Activated CD4-positive, alpha-beta T cell treated with anti-CD3 and anti-CD28 coated beads, Interleukin-2, amount 50 U/mL, for 48 hours (primary cell): Measurements from ENCODE around the gene GET4.
"Not testable (repeated sequence)": the region's sequence is repeated elsewhere in the genome, so short reads cannot be mapped to it uniquely, and the experiment has no call there.

Source experiments
- DNase-seq, 2 experiments: peaks; one replicate each; pipeline ENCODE4 v3.0.0-alpha.2; 2020

GET4 gene

DNA sequence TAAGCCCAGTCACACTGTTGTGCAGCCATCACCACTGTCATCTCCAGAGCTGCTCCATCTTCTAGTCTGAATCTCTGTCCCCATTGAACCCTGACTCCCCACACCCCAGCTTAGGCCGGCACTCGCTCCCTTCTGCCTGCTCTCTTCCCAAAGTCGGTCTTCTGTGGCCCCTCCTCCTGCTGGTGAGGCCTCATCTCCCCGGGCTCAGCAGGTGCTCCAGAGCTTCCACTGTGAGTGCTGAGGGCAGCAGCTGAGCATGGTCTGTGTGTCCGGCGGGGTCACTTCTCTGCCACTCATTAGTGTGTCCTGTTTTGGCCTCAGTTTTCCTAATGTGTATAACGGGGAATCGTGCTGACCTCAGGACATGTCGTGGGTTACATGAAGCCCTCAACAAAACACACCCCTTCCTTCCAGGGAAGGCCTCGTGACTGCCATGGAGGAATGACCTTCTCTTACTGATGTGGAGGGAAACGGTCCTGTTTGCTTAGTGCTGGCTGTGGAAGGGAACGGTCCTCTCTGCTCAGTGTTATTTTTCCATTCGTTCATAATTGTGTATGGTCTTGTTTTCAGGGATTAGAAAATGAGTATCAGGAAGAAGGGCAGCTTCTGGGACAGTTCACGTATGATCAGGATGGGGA is 4.3 kb upstream of the GET4 start:
- no peak for DNase-seq

DNA sequence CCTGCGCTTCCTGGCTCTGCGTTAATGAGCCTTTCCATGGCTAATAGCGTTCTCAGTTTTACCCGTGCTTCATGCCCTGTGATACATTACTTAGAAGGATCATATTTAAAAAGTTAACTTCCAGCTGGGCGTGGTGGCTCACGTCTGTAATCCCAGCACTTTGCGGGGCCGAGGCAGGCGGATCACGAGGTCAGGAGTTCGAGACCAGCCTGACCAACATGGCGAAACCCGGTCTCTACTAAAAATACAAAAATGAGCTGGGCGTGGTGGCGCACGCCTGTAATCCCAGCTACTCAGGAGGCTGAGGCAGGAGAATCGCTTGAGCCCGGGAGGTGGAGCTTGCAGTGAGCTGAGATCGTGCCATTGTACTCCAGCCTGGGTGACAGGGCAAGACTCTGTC is 3.7 kb upstream of the GET4 start:
- DNase-seq = not testable (repeated sequence)

DNA sequence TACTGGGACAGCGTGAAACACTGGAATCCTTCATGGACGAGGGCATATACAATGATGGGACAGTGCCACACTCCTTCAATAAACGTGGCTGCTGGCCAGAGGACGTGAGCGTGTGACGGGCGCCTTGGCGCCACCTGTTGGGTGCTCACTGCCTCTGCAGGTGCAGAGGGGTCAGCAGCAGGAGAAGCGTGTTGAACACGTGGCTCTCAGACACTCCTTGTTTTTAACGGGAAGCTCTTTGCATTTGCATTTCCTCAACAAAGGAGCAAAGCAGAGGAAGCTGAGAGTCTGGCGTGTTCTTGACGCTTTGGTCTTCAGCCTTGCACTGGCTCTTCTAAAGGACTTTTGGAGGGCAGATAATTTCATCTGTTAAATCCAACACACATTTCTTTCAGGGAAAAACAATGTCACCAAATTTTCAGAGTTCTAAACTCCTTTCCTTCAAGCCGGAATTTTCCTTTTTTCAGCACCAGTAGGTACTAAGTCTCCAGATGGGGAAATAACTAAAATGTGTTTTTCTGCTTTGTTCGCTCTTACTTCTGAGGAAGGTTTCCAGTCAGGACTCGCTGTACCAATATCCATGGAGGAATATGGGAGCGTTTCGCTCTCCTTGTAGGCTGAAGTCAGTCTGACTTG is 2.9 kb upstream of the GET4 start:
- DNase-seq = peak; percentile 69 to 76

DNA sequence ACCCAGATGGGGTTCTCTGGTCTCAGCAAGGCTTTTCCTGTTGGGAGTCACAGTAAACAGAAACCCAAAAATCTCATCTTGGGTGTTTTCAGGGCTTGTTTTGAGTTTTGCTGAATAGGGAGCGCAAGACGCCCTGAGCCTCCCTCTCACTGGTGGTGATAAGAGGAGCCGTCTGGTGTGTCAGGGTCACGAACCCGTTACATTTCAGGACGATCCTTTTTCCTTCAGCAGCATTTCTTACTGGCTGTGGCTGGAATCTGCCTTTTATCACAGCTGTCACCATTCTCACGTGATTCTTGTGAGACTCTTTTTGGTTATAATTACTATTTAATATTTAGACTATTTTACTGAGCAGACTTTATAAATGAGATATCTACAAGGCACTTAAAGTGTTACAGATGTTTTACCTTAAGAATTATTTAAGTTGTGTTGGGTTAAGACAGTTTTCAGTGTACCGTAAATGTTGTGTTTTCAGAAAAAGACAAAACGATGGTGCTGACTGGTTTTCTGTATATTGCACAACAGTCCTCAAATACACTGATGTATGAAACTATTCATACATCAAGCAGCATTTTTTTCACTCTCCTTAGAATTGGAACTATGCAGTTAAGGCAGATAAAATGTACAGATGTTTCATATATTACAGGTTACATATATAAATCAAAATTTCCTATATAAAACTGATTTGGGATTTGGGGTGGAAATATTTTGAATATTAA is 2.2 kb upstream of the GET4 start:
- DNase-seq = no peak

DNA sequence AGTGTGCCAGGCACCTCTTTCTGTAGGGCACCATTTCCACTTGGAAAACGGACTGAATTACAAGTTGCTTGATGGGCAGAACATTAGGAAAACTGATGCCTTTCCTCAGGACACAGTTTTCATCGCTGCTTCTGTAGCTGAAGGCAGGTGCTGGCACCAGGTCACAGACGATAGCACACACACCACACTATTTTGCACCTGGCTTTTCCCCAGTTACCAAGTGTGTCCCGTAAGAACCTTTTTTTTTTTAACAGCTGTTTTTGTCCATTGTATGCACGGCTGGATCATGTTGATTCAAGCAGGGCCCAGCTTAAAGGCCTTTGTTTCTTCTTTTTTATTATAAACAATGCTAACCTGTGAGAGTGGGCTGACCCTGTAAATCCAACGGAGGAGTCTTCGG is 1.3 kb upstream of the GET4 start:
- DNase-seq = no peak

DNA sequence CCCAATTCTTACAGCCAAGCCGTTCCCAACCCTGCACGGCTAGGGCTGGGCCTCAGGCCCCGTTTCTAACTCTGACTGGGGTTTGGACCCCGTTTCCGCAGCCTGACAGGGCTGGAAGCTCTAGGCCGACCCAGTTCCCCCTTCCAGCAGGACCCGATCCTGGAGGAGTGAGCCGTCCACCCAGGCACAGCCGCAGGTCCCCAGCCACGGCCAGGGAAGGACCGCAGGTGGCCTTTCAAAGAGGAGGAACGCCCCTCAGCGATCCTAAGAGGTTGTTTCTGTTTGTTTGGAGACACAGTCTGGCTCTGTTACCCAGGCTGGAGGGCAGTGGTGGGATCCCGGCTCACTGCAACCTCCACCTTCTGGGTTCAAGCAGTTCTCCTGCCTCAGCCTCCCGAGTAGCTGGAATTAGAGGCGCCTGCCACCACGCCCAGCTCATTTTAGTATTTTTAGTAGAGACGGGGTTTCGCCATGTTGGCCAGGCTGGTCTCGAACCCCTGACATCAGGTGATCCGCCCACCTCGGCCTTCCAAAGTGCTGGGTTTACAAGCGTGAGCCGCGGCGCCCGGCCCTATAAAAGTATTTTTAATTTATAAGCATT is 778 bp upstream of the GET4 start:
- DNase-seq = no peak

DNA sequence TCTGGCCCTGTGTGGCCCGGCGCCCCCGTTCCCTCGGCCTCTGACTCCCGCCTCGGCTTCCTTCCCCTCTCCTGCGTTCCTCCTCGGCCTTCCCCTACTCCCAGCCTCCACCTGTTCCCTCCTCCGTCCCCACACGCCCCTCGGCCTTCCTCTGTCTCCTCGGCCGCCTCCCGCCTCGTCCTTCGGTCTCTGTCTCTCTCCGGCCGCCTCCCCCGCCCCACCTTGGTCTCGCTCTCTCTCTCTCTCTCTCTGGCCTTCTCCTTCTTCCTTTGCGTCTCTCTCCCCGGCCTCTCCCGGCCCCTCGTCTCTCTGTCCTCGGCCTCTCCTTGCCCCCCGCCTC is 588 bp downstream of the GET4 start:
- DNase-seq = no peak

DNA sequence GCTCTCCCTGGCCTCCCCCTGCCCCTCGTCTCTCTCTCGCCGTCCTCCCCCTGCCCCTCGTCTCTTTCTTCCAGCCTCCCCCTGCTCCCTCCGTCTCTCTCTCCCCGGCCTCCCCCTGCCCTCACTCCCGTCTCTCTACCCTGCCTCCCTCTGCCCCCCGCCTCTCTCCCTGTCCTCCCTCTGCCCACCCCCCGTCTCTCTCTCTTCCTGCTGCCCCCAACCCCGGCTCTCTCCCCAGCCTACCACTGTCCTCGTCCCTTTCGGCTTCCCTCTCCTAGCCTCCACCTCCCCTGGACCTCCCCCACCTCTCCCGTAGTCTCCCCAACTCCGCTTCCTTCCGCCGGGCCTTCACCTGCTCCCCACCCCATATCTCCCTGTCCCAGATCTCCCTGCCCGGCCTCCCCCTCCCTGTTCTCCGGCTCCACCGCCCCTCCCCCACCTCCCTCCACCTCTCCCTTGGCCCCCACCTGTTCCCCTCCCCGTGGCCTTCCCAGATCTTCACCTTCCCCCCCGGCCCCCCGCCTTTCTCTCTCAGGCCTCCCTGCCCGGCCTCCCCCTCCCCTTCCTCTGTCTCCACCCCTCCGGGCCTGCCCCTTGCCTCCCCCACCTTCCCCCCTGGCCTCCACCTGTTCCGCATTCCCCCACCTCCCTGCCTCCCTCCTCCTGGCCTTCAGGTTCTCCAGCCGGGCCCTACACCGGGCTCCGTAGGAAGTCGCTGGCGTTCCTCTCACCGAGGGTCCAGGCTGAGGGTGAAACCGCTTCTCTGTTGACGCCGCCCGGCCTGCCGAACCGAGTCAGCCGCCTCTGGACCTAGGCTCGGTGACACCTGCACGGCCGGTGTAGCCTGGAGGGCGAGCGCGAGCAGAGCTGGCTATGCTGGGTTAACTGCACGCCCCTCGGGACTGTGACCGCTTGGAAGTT is 1.2 kb downstream of the GET4 start:
- DNase-seq = no peak

DNA sequence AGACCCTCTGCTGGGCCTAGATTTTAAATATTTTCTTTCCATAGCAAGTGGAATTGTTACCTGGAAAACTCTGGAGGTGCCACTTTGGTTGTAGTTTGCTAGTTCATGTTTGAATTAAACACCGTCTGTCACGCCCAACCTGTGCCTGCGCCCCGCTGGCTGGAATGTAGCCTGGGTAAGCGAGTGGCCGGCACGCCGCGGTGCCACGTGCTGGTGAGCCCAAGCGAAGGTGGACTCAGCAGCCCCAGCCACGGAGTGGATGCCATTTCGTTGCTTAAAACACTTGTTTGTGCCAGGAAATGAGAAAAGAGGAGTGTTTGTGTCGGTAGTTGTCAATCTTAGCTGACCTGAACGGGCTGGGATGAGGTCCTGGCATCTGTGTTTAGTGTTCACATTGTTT is 2.7 kb downstream of the GET4 start:
- DNase-seq = no peak

DNA sequence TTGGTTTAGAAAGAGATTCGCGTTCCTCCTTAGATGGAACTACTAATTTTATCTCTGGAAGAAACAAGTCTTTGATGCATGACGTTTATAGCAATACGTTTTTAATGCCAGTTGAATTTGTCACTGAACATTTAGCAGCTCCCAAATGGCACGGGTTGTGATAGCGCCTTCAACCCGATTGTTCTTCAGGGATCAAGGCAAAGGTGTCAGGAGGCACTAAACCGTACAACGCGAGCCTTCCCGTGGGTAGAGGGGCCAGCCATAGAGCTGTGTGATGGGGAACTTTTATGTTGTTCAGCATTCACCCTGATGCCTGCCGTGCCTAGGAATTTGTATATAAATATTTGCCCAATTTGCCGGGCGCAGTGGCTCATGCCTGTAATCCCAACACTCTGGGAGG is 3.4 kb downstream of the GET4 start:
- DNase-seq = no peak

DNA sequence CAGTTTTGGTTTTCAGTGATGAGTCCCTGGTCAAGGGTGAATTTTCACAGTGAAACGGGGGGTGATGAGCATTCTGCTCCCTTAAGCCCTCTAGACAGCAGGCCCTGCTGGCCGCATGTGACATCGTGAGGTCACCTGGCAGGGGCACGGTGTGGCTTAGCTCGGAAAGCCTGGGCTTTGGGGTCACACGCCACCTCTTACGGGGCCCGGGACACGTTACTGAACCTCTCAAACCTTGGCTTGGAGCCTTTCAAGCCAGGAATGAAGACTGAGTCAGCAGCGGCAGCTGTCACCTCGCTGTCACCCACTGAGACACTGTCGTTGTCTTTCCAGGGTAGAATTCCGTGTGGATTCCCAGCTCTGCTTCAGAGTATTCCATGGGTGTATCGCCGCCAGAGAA is 4.1 kb downstream of the GET4 start:
- no peak for DNase-seq

DNA sequence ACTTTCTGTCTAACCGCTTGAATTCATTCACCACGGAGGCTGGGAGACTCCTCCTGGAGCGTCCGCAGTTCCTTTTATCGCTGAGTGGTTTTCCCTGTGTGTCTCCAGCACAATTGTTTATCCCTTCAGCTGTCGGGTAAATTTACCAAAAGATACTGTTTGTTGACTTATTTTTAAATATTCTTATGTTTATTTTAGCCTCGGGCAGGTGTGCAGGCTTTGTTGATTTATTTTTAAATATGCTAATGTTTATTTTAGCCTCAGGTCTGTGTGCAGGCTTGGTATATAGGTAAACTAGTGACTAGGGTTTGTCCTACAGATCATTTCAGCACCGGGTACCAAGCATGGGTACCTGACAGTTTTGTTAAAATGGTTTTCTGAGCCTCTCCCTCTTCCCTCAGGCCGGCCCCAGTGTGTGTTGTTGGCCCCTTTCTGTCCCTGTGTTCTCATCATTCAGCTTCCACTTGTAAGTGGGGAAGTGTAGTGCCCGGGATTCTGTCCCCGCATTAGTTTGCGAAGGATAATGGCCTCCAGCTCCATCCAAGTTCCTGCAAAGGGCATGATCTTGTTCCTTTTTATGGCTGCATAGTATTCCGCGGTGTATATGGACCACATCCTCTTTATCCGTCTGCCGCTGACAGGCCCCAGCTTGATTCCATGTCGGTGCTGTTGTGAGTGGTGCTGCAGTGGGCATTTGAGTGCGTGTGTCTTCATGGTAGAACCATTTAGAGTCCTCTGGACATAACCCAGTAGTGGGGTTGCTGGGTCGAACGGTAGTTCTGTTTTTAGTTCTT is 5.3 kb downstream of the GET4 start:
- DNase-seq = no peak

DNA sequence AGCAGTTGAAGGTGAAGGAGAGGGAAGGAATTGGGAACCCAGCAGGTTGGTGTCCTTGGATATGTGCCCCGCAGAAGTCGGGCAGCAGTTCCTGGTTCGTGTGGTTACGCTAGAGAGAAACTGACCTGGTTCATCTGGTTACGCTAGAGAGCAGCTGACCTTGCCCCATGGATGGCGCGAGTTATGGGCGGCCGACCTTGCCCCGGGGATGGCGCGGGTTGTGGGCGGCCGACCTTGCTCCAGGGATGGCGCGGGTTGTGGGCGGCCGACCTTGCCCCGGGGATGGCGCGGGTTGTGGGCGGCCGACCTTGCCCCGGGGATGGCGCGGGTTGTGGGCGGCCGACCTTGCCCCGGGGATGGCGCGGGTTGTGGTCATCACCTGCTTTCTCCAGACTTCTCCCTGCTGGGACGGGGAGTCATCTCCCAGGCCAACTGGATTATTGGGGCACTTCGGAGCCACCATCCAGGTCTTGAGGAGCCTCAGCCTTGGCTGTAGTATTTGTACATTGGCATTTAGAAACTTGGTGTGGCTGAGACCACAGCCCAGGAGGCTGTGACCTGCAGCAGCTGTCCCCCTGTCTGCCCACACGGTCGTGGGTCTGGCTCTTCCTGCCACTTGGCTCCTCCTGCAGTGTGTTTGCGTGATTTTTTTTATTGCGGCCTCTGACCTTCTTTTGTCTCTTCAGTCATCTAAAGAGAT is 6.1 kb downstream of the GET4 start:
- DNase-seq = no peak

DNA sequence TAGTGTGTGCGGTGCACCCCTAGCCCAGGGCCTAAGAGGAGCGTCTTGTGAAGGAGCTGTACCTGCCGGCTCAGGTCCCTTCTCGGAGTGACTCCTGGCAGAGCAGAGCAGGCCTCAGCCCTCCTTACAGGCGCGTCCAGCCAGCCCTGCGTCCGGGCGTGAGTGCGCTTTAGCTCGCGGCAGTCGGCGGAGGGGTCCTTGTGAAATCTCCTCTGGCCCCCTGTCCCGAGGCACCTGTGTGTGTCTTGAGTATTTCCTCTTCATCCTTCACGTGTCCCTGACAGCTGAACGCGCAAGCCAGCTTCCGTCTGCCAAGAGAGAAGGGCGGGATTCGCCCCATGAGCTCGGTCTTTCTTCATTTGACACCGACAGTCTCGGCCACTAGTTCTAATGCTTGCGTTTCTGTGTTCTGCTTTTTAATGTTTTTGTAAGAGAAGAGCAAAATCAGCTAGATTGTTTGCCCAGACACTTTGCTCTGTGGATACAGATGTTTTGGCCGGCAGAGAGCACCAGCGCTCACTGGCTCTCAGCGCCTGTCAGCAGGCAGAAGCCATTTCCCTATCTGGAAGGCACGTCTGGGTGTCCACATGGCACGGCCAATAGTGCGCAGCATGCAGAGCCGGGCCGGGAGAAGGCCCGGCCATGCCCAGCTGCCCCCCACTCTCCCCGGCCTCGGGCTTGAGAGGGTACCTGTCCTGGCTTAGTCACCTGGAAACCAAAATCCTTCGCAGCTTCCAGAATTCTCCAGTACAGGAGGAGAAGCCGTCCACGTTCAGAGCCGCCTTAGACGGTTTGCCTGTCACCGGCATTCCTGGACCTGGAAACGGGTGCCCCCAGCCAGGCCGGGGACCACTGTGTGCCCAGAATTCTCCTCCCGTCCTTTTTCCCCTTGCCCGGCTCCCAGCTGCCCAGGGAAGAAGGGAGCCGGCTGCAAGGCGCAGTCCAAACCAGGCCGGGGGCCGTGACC is 7.0 kb downstream of the GET4 start:
- no peak for DNase-seq

DNA sequence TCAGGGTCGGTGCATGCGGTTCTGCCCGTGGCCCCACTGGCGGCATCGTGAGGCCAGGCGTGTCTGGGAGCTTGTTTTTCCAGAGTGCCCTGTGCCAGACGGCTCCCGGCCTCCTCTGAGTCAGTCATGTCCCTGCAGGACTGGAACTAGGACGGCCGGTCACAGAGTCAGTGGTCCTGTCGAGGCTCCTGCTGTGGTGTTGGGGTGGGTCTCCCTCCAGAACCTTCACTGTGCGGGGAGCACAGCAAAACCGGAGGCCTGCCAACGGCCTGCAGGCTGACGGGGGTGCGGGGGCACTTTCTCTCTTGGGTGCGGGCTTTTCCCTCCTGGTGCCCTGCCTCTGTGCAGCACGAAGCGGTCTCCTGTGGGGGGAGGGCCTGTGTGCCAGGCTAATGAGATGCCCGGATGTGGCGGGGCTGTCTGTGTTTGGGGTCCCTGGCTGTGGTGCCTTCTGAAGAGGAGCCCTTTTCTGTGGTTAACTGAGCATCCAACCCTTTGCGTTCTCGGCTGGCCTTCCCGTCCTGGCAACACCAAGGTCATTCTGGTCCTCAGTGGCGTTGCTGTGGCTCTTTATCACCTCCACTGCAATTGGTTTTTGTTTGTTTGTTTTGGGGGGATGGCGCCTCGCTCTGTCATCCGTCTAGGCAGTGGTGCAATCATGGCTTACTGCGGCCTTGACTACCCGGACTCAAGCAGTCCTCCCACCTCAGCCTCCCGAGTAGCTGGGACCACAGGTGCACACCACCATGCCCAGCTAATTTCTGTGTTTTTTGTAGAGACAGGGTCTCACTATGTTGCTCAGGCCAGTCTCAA is 8.0 kb downstream of the GET4 start:
- DNase-seq = no peak

DNA sequence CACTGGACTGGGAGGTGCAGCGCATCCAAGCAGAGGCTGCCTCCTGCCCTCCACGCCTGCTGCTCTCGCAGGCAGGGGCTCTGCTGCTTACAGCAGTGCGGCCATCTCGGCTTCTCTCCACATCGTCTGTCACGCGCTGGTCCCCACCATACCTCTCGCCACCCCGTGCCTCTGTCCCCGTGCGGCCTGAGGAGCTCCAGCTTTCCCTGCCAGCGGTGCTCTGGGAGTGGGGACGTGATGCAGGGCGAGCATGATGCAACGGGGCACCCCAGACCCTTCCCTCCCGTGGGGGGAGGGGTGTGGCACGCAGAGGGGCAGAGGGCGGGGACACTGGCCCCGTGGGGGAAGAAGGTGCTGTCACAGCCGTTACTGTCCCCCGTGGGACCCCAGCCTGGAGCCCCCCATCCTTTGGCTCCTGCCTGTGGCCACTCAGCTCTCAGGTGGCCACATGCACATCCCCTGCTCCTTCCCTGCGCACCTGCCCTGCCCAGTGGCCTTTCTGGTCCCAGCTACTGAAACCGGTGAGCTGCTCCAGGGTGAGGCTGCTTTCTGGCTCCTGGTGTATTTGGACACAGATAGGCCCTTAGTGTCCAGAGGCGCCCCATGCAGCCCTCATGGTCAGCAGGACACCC is 9.0 kb downstream of the GET4 start:
- no peak for DNase-seq

DNA sequence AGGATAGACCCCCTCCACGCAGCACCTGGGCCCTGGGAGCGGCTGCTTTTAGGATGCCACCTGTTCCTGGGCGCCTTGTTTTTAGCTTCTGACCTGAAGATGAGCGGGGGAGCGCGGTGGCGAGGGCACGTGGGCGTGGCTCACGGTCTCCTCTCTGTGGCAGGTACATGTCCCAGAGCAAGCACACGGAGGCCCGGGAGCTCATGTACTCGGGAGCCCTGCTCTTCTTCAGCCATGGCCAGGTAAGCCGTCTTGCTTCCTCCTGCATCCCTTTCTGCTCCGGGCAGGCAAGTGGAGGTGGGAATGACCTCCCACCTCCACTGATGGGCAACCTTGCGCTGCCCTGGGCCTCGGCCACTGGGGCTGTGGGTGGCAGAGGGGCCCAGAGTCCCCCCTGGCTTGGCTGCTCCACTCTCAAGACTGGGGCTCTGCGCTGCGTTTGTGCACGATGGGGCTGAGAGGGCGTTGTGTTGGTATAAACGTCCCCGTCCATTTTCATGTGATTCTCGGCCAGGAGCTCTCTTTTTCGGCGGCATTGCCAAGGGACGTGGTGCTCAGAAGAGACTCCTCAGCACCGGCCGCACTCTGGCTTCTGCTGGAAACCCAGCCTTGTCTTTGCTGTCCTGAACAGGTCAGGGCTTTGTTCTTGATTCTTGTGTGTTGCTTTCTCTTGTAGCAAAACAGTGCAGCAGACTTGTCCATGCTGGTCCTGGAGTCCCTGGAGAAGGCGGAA is 9.7 kb downstream of the GET4 start:
- no peak for DNase-seq
